ENCODE data around the gene TNIP1. TPM values are rescaled to one million over a fixed set of nuclear protein-coding genes. Genes with fewer than 3 reads are reported as not detected.
A peak's percentile ranks its signal among the peaks of the same experiment; 100 is the strongest.

TNIP1 gene
- total and polyA plus RNA-seq, 8 donors = 45.1 to 136 (median 104) TPM

- Histone ChIP-seq H3K27ac (peak overlapping the region in 3 of 5 donors; percentile 67 to 77 (median 76)), H3K36me3 (peaks cover 0 to 21% (median 9%) of the 10 kb centered on the region in 4 donors), H3K9me3 (no peaks in the 10 kb centered on the region), H3K4me1 (peaks cover 47 to 76% (median 68%) of the 10 kb centered on the region in 4 donors), H3K4me3 (no peak overlapping the region), H3K27me3 (no peaks in the 10 kb centered on the region)
- TF ChIP-seq EP300 (IDR thresholded peaks at IDR 0.05) = no peak
- TF ChIP-seq POLR2A (IDR thresholded peaks at IDR 0.05) = no peak
- TF ChIP-seq POLR2AphosphoS5 (IDR thresholded peaks at IDR 0.05) = no peak
- TF ChIP-seq CTCF (IDR thresholded peaks at IDR 0.05) = no peak
- 92 to 95% (median 93%) methylated on average over 6 of the region's 6 CpGs for WGBS, 5 donors
- DNase-seq = no peak
- intact Hi-C loops (cut with DNase I; ENCODE audit: low total_unique reads) = no loop called here
Observed at GRCh38 chr5:151076616-151077015, 4.2 kb downstream of the TNIP1 start.

- peak; percentile 61 to 73 for DNase-seq
- H3K36me3 ChIP-seq = peaks cover 0 to 29% (median 12%) of the 10 kb centered on the region in 4 donors
- 57 to 70% (median 63%) methylated on average over 4 to 5 of the region's 5 CpGs for WGBS, 5 donors
- intact Hi-C loops (cut with DNase I; ENCODE audit: low total_unique reads) = no loop called here
- no peak overlapping the region for H3K4me3 ChIP-seq
- H3K27ac ChIP-seq = peak overlapping the region; percentile 61 to 77 (median 67)
- H3K9me3 ChIP-seq = no peaks in the 10 kb centered on the region
- TF ChIP-seq POLR2AphosphoS5 (IDR thresholded peaks at IDR 0.05) = peak in 2 of 3 donors; percentile 52 to 58
- no peak for TF ChIP-seq POLR2A (IDR thresholded peaks at IDR 0.05)
- peaks cover 47 to 82% (median 71%) of the 10 kb centered on the region in 4 donors for H3K4me1 ChIP-seq
- no peaks in the 10 kb centered on the region for H3K27me3 ChIP-seq
Observed at GRCh38 chr5:151075698-151076331, 5.0 kb downstream of the TNIP1 start.

- WGBS, 5 donors = 93 to 99% (median 96%) methylated on average over 2 of the region's 2 CpGs
- Histone ChIP-seq H3K4me1 (peaks cover 50 to 89% (median 73%) of the 10 kb centered on the region in 4 donors), H3K36me3 (peaks cover 0 to 33% (median 15%) of the 10 kb centered on the region in 4 donors), H3K27ac (no peak overlapping the region), H3K4me3 (no peak overlapping the region), H3K9me3 (no peaks in the 10 kb centered on the region), H3K27me3 (no peaks in the 10 kb centered on the region)
- DNase-seq = no peak
- no peak for TF ChIP-seq POLR2A (IDR thresholded peaks at IDR 0.05)
- TF ChIP-seq POLR2AphosphoS5 (IDR thresholded peaks at IDR 0.05) = no peak
- TF ChIP-seq CTCF (IDR thresholded peaks at IDR 0.05) = no peak
- no peak for TF ChIP-seq EP300 (IDR thresholded peaks at IDR 0.05)
- intact Hi-C loops (cut with DNase I; ENCODE audit: low total_unique reads) = no loop called here
Observed at GRCh38 chr5:151074557-151074956, 6.3 kb downstream of the TNIP1 start.

- intact Hi-C loops (cut with DNase I; ENCODE audit: low total_unique reads) = no loop called here
- Histone ChIP-seq H3K4me1 (peaks cover 50 to 89% (median 73%) of the 10 kb centered on the region in 4 donors), H3K9me3 (no peaks in the 10 kb centered on the region), H3K27ac (peak overlapping the region in 2 of 5 donors; percentile 58 to 62), H3K36me3 (peaks cover 0 to 31% (median 14%) of the 10 kb centered on the region in 4 donors), H3K27me3 (no peaks in the 10 kb centered on the region), H3K4me3 (no peak overlapping the region)
- 97 to 98% (median 98%) methylated on average over 2 of the region's 2 CpGs for WGBS, 5 donors
- DNase-seq = no peak
- TF ChIP-seq POLR2A (IDR thresholded peaks at IDR 0.05) = no peak
- TF ChIP-seq EP300 (IDR thresholded peaks at IDR 0.05) = no peak
- no peak for TF ChIP-seq POLR2AphosphoS5 (IDR thresholded peaks at IDR 0.05)
- no peak for TF ChIP-seq CTCF (IDR thresholded peaks at IDR 0.05)
Observed at GRCh38 chr5:151073280-151073679, 7.6 kb downstream of the TNIP1 start.

GRCh38 chr5:151072630-151073025, 8.2 kb downstream of the TNIP1 start:
- Histone ChIP-seq H3K27ac (peak overlapping the region in 4 of 5 donors; percentile 27 to 62 (median 43)), H3K9me3 (no peaks in the 10 kb centered on the region), H3K27me3 (no peaks in the 10 kb centered on the region), H3K4me1 (peaks cover 53 to 89% (median 73%) of the 10 kb centered on the region in 4 donors), H3K4me3 (peak overlapping the region in 1 of 4 donors; percentile 4), H3K36me3 (peaks cover 0 to 29% (median 13%) of the 10 kb centered on the region in 4 donors)
- TF ChIP-seq POLR2AphosphoS5 (IDR thresholded peaks at IDR 0.05) (peak in 2 of 3 donors; percentile 15 to 75), POLR2A (IDR thresholded peaks at IDR 0.05) (no peak)
- 68 to 84% (median 74%) methylated on average over 5 of the region's 5 CpGs for WGBS, 5 donors
- intact Hi-C loops (cut with DNase I; ENCODE audit: low total_unique reads) = no loop called here
- peak in 1 of 2 donors; percentile 54 for DNase-seq

Measured in stomach (tissue), 9 donors.